Muscle of arm (tissue), 12 donors: ENCODE results near the gene DHRS7B. TPM values are rescaled to one million over a fixed set of nuclear protein-coding genes. Genes with fewer than 3 reads are reported as not detected.

ENCODE experiments used
- DNase-seq: peaks from one replicate; pipeline ENCODE4 v3.0.0-alpha.2; 2013
- polyA plus RNA-seq, 12 donors: library from polyadenylated mRNA; unstranded; fragments of 120-200 nt; gene quantifications; one replicate each; pipeline ENCODE4 v1.2.1, GENCODE V29; 2013; ENCODE audit not compliant: insufficient read length in 12 of 12

DHRS7B gene
- polyA plus RNA-seq, 12 donors = 18.0 to 35.3 (median 25.6) TPM; not detected in 1

DNA sequence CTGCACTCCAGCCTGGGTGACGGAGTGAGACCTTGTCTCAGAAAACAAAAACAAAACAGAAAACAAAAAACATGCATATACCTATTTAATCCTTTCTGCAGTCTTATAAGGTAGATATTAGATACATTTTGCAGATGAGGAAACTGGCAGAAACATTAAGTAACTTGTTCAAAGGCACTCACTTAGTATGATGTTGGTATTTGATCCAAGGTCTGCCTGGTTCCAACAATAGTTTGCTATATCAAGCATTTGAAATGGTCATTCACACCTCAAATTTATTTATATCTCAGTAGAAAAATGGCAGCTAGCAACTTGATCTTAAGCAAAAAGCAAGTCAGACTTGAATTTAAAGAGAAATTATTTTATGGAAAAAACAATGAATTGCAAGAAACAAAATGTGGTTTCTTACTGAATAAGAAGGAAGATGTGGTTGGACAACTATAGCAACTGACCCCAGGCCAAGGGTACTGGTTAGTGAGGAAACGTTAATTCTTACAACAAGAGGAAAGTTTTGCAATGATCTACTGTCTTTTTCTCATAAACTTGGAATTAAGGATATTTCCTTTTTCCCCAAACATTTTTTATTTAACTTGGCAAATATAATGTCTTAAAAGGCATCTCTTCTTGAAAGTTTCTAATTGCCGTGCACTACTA, 19.7 kb downstream of the DHRS7B start:
- DNase-seq = no peak

DNA sequence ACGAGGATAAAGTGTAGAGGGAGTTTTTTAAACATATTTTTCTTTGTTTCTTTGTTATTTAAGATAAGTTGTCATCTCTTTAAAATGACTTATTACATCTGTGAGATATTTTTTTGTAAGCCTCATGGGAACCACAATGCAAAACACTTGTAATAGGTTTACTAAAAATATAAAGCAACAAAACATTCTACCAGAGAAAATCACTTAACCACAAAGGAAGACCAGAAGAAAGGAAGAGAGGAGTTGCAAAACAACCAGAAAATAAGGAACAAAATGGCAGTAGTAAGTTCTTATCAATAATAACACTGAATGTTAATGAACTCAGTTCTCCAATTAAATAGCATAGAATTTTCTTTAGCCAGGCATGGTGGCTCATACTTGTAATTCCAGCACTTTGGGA, 22.9 kb downstream of the DHRS7B start:
- no peak for DNase-seq

DNA sequence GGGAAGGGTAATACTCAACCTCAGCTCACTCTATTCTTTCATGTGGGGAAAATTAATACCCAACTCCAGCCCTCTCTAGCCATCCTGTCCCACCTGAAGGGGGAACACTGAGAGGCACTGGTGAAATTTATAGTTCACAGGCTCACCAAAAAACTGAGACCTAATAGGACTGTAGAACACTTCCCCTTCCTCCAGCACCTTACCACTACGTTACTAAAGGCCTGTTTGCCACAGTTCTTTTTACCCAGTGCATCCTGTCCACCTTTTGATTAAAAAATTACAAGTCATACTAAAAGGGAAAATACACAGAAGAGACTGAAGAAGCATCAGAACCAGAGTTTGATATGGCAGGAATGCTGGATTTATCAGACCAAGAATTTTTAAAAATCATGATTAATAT, 26.0 kb downstream of the DHRS7B start:
- DNase-seq = no peak

DNA sequence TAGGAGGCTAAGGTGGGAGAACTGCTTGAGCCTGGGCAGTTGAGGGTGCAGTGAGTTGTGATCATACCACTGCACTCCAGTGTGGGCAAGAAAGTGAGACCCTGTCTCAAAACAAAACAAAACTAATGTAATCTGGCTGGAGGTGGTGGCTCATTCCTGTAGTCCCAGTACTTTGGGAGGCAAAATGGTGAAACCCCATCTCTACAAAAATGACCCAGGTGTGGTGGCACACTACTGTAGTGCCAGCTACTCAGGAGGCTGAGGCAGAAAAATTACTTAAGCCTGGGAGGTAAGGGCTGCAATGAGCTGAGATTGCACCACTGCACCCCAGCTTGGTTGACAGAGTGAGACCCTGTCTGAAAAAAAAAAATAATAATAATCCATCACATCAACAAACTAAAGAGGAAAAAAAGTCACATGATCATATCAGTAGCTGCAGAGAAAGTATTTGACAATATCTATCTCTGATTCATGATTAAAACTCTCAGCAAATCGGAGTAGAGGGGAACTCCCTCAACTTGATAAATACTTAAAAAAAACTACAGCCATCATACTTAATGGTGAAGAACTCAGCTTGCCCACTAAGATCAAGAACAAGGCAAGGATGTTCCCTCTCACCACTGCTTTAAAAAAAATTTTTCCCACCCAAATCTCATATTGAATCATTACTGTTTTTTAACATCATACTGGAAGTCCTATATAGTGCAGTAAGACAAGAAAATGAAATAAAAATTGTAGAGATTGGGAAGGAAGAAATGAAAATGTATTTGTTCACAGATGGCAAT, 31.0 kb downstream of the DHRS7B start:
- DNase-seq = no peak

DNA sequence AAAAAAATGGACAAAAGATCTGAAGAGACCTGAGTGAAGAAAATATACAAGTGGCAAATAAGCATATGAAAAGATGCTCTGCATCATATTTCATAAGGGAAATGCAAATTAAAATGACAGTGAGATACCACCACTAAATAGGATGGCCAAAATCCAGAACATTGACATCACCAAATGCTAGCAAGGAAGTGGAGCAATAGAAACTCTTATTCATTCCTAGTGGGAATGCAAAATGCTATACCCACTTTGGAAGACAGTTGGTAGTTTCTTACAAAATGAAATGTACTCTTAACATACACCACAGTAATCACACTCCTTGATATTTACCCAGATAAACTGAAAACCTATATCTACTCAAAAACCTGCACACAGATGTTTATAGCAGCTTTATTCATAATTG, 33.6 kb downstream of the DHRS7B start:
- no peak for DNase-seq

DNA sequence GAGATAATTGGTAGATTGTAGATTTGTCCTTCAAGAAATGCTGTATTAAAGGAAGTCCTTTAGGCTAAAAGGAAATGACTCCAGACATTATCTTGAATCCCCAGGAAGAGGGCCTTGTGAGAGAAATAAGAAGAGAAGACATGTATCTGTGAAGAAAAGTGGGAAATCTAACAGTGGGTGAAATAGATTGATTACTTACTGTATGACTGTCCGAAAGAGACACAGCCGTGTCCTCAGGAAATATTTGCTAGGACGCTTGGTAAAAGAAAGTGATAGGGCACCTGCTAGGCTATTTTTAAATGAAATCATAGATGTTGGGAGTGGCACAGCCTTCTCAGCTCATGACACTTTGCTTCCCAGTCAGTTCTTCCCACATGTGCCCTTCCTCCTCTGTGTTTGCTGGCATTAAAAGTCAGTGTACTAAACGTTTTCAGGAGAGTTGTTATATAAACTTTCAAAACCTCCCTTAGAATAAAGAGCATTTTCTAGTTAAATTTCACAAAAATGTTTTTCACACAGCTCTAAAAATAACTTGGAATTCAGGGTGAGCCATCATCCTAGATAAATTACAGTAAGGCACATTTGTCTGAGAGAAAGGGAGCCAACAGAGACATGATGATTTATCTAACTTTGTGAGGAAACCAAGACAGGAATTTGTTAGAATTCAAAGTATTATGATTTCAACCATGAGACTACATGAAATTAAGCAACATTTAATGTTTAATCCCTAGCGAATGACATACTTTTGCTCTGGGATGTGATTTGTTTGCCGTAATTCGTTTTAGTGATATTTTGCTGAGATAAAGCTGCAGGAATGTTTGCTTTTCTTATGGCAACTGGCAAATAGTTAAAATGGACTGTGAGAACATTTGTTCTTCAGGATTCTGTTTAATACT, 35.0 kb downstream of the DHRS7B start:
- no peak for DNase-seq

DNA sequence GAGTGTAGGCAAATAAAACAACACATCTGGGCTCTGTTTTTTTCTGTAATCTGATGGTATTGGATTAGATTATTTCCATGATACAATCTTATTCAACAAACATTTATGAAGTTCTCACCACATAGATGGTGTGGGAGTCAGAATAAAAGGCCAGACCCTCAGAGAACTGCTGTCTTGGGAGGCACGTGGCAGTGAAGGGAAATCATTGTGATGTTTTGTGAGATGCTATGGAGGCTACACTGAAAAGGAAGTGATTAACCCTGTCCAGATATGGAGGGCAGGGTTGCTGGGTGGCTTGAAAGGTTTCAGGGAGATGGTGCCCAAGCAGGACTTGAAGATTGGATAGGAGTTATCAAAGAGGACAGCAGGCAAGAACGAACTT, 35.6 kb downstream of the DHRS7B start:
- no peak for DNase-seq

DNA sequence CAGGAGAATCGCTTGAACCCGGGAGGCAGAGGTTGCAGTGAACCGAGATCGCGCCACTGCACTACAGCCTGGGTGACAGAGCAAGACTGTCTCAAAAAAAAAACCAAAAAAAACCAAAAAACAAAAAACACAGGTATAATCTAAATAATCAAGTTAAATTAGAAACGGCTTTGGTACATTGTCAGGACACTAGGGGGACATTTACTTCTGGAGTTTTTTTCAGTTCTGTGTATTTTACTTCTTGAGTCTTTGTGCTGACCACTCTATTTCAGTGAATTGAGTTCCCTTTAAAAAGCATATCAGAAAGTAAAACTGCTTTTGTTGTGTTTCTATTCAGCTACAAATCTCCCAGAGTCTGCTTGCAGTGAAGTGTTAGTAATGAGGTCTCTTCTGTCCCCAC, 36.3 kb downstream of the DHRS7B start:
- DNase-seq = no peak

DNA sequence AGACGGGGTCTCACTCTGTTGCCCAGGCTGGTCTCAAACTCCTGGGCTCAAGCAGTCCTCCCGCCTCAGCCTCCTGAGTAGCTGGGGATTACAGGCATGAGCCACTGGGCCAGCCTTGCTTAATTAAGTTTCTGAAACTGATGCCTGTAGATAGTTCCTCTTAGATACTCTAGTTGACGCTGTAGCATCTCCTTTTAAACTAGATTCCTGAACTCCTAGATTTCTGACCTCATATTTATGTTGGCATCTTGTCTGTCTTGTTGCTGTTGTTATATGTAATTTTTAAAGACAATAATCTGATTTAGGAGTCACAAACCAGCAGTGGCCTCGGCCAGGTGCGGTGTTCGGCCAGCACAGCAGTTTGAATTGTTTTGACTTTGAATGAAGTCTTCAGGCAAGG, 37.5 kb downstream of the DHRS7B start:
- DNase-seq = no peak

DNA sequence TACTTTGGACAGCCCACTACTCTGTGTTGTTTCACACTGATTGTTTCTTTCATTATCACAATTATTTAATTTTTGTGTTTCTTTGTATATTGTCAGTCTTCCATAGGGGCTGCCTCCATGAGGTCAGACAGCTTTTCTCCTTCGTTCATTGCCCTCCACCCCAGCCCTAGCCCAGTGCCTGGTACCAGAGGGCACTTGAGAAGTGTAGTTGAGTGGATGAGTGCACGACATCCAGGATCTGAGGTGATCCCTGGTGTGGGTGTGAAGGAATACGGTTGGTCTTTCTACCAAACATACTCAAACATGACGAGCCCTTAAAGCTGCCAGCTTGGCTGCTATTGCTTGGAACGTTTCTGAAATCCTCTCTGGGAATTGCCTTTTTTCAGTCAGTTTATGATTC, 37.9 kb downstream of the DHRS7B start:
- DNase-seq = no peak

DNA sequence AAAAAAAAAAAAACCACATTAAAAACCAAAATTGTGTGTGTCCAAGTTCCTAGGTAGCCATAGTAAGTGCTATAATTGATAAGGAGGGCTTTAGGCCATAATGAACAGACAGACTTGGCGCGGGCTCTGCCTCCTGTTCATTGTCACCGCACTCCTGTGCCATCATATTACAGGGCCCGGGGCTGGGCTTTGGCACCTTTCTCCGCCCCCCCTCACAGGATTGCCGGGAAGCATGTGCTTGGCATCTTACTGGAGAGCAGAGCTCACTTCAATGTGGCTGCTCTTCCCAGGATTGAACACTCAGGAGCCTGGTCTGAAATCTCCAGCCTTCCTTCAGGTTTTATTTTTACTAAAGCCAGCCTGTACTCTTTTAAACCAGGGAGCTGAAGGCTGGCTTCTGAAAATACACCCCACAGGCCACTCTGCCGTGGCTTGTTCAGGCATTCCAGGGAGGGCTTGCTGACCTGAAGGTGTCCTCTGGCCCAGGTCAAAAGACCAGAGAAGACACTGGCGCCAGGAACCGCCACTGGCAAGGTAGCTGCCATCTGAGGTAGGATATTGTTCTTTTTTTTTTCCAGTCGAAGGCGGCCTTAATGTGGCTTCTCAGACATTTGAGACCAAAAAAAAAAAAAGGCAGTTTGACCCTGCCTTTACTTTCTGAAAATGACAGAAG, 39.3 kb downstream of the DHRS7B start:
- DNase-seq = no peak

DNA sequence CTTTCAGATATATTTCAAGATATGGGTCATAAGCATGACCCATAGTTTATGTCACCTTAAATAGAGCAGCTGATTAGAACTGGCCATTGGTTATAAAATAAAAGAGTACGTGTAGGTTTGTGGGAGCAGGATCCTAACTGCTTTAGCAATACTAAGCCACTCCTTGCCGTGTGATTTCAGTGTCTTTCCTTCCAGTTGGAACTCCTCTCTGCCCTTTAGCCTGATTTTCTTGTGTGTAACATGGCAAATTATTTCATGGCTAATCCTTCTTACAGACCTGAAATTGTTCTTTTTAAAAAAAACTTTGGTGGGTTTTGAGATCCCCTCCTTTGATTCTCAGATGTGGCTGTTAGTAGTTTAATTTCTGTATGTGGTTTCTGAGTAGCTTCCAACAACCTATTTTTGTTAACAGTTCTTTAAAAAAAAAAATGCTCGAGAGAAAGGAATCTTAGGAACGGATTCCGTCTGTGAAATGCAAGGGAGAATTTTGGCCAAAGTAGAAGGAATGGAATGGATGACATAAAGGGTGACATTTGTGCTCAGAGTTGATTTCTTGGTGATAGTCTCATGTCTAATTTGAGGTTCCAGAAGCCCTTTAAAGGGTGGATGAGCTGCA, 39.9 kb downstream of the DHRS7B start:
- DNase-seq = peak; percentile 43

DNA sequence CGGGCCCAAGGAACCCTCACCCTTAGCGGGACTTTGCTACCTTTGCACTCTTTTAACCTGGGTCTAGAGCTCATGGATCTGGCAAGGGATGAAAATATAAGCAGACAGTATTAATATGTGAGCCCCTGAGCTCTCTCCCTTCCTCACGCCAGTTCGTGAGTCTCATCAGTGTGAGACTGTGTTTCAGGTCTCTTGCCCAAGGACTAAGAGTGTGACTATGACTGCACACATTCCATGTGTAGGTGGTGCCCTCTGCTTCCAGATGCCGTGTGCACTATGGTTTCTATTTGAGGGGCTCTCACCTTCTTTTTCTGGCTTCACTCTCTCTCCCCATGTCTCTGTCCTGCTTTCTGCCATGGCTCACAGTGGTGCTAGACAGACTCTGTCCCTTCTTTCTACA, 40.5 kb downstream of the DHRS7B start:
- DNase-seq = no peak

DNA sequence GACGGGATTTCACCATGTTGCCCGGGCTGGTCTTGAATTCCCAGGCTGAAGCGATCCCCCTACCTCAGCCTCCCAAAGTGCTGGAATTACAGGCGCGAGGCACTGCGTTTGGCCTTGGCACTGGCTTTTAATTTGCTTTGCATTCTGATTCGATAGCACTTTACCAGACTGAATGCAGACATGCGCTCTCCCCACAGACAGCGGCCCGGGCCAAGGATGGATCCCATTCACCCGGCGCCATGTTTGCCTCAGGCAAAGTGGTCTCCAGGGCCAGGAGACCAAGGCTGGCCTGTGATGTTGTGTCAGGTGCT, 41.7 kb downstream of the DHRS7B start:
- DNase-seq = no peak

DNA sequence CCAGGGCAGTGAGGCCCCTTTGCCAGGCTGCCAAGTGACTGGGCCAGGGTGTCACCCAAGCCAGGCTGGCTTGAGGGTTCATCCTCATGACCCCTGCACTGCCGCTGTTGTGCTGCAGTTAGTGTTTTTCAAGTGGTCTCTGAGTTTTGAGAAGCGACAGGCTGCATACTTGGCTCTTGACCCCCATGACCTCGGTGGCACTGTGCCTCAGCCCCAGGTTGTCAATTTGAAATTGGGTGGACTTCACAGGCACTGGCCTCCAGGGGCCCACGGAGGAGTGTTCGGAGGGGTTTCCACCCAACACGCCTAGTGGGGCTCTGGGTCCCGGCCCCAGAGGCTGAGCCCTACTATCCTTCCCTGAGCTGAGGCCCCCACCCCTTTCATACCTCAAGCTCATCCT, 42.7 kb downstream of the DHRS7B start:
- DNase-seq = no peak

DNA sequence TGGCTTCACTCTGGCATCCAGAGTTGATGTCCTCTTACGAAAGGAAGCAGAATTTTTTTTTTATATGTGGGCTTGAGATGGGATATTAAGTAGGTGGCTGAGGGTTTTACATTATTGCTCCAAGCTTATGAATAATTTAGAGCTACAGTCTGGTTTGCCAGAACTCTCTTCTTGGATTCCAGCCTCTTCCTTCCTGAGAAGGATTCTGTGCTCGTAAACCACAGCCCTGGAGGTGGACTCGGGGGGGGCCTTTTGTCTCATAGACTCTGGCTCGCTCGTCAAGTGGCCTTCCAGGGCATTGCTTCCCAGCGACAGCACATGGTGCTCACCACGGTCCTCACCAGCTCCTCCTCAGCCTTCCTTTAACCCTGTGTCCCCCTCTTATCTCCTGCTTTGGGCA, 44.0 kb downstream of the DHRS7B start:
- no peak for DNase-seq

DNA sequence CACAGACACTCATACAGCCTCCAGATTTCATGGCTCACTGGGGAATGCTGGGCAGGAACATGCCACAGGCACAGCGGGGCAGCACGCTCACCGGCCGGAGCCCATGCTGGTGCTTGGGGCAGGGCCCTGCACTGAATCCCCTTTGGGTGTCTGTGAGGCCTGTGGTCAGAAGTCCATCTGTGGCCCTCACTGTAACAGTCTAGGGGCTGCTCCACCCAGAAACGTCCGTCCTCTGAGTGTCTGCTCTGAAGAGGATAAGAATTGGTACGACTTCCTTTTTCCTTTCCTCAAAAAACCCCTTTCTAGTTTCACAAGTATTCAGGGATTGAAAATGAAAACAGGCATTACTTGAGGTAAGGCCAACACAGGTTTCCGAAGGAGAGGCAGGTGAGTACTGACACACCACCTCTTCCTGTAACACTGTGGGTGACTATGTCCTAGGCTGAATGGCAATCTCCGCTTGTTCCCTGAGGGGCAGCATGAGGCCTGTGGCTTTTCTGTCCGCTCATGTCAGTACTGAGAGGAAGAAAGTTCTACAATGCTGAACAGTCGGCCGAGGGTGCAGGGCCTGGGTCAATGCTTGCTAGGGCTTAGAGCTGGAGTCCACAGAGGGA, 44.7 kb downstream of the DHRS7B start:
- DNase-seq = no peak

DNA sequence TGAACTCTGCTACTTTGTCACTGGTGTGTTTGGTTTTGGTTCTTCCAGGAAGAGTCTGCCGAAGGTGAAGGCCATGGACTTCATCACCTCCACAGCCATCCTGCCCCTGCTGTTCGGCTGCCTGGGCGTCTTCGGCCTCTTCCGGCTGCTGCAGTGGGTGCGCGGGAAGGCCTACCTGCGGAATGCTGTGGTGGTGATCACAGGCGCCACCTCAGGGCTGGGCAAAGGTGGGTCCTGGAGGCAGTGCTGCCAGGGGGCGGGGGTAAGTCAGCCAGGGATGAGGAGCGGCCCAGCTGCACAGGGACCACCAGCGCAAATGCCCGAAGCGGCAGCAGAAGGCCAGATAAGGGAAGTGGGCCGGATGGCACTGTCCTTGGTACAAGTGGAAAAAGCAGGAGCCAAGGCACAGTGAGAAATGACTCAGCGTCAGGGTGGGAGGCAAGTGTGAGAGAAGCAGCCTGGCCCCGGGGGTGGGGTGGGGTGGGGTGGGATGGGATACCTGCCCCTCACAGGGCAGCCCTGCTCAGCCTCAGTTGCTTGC, 45.3 kb downstream of the DHRS7B start:
- no peak for DNase-seq

DNA sequence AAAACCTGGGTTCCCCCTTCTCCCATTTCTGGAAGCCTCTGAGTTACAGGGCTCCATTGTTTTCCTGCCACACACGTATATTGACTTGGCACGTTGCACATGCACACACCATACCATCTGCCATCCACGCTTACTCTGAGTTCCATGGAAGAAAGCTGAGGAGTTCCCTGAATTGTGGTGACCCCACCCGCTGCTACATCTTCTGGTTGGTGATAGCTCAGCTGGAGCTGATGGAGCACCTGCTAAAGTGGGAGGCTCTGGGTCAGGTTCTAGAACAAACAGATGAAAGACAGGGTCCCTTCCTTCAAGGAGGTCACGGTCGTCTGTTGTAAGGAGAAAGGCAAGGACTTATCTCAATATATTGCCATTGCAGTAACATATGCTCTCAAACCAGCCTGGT, 46.1 kb downstream of the DHRS7B start:
- DNase-seq = no peak

DNA sequence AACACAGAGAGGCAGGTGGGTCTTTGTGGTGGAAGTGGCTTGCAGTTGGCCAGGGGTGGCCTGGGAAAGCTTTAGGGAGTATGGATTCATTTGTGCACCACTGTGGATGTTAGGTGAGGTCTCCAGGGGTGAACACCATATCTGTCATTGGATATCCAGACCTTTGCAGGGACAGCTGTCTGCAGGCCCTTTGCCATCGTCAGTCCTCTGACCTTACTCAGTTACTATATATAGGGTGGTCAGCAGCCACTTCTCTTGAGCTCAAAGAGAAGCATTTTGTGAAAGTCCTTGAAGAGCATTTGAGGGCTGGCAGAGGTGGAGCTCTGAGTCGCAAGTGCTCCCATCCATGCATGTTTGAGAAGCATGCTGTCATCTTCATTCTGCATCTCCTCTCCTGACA, 46.8 kb downstream of the DHRS7B start:
- no peak for DNase-seq

DNA sequence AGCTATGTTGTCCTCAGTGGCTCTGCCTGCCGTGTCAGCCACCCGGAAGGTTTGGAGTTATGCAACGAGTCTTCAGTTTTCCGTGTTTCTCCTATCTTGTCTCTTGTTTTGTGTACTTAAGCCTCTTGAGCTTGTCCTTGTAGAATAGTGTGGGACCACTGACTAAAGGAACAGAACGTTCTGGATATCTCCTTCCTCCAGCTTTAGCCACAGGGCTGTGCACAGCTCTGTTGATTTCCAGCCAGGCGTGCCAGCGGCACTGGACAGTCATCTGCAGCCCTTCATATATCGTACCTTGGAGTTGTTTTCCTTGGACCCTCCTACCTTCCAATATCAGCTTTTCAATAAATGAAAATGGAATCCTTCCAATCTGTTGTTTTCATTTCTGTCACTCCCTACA, 47.4 kb downstream of the DHRS7B start:
- DNase-seq = no peak
